Pancreas (tissue), 10 donors: ENCODE measurements around the gene POLR2L. TPM values are rescaled to one million over a fixed set of nuclear protein-coding genes. Genes with fewer than 3 reads are reported as not detected.

Experiments used
- ATAC-seq, 4 donors: fragments of 200-7000 bp; cut with Tn5 transposase; one replicate each; pipeline versions ENCODE4 v1.8.0 to v1.9.1; 2020; ENCODE audit warnings: mild to moderate bottlenecking in 4 of 4, moderate library complexity in 4 of 4
- DNase-seq, 6 donors: peaks; one replicate each; pipeline ENCODE4 v3.0.0-alpha.2; 2020
- FAIRE-seq: peaks from 2 replicates; lab custom pipeline; 2012; peaks lifted over from hg19 to GRCh38; lab: Jason Lieb, UNC
- H3K27ac ChIP-seq, 4 donors: fragments of 200-600 bp; sonication (generic); 1 replicate in 3 of 4; 2 replicates in 1 of 4; pipeline versions ENCODE4 v1.5.0 to v1.8.0; 2020
- H3K27me3 ChIP-seq, 4 donors: fragments of 200-600 bp; one replicate each; pipeline ENCODE4 v1.8.0; 2021
- H3K36me3 ChIP-seq, 3 donors: fragments of 200-600 bp; sonication (generic) in 1 of 3; one replicate each; pipeline versions ENCODE4 v1.5.0 to v1.8.0; 2020 to 2021
- H3K4me1 ChIP-seq, 3 donors: fragments of 200-600 bp; one replicate each; pipeline ENCODE4 v1.8.0; 2021
- H3K4me3 ChIP-seq, 4 donors: fragments of 200-600 bp; sonication (generic) in 2 of 4; one replicate each; pipeline versions ENCODE4 v1.5.0 to v1.8.0; 2020 to 2021
- H3K9me3 ChIP-seq, 4 donors: fragments of 200-600 bp; one replicate each; pipeline ENCODE4 v1.8.0; 2021
- WGBS, 2 donors: extraction: QIAGEN DNeasy Blood & Tissue Kit; methylation state at CpG; one replicate each; pipeline ENCODE4 v1.1.7; 2013; 5-methylcytosine and 5-hydroxymethylcytosine counted together
- intact Hi-C, 3 donors: fragments of 100-400 bp; cut with DNase I; formaldehyde crosslinking; loops; one replicate each; pipeline versions ENCODE4 v1.11.1 to v1.14.2; 2022
- polyA plus RNA-seq, 2 donors: library from polyadenylated mRNA; stranded (reverse); fragments of 200-250 nt; gene quantifications; one replicate each; pipeline ENCODE4 v1.2.3, GENCODE V29; 2013
- total RNA-seq, 6 donors: library from RNA; stranded (reverse); fragmentation: NEBNext Ultra II Directional in 4 of 6; extraction: Animal tissue kit (Norgen Biotek cat#: 25700) in 4 of 6; gene quantifications; one replicate each; pipeline versions ENCODE4 v1.2.1 to v1.2.4, GENCODE V29; 2021 to 2023
- TF ChIP-seq, protein P1 (sequence below), 4 donors: fragments of 200-600 bp; sonication (generic) in 3 of 4; IDR thresholded peaks; one replicate each; pipeline versions ENCODE4 v1.5.0 to v1.8.0; 2021; ENCODE audit warnings: antibody characterized with exemption in 4 of 4
- donor health status: healthy with polysubstance abuse.
- donor health status: DM: no; HTN: no; CAD: no; lungs with moderate emphysema.
- donor health status: DM: no; HTN: no; CAD: no.
- donor health status: control.
- donor health status: control.
- donor health status: Bipolar disorder and iron deficiency.
- donor health status: DM: yes; HTN: yes; CAD: no.
- donor health status: DM: no; HTN: no; CAD: no.
- donor health status: DM: no; HTN: no; CAD: no.
- donor health status: DM: yes; HTN: yes; CAD: no.

Gene POLR2L
- total and polyA plus RNA-seq, 8 donors, result 62.9 to 110 (median 68.9) TPM

DNA sequence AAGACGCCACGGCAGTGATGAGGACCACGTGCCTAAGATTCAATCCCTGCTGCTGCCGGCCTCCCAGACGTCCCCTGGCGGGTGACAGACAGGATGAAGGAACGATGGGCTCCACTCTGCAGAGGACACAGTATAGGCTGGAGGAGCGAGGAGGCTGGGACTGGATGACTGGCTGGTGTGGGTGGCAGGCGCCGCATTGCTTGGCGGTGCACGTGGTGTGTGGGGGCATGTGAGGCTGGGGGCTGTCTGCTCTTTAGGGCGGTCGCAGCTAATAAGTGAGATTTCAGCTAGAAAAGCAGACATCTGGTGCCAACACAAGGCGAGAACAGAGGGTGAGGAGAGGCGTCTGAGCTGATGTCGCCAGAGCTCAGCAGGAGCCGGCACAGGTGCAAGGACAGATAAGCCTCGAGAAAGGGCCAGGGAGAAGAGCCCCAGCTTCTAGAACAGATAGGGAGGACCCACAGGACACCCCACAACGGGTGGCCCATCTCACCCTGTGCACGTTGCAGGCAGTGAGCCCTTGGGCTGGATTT is 33.5 kb upstream of the POLR2L start:
- Histone ChIP-seq H3K36me3 (no peaks in the 10 kb centered on the region), H3K9me3 (no peaks in the 10 kb centered on the region), H3K27ac (no peak overlapping the region), H3K27me3 (no peaks in the 10 kb centered on the region), H3K4me1 (peaks cover 0 to 4% (median 0%) of the 10 kb centered on the region in 3 donors), H3K4me3 (no peak overlapping the region)
- intact Hi-C loops, result no loop called here
- ATAC-seq (peak; percentile 25 to 37 (median 34)), FAIRE-seq (no peak), DNase-seq (no peak)
- TF ChIP-seq, protein P1, sequence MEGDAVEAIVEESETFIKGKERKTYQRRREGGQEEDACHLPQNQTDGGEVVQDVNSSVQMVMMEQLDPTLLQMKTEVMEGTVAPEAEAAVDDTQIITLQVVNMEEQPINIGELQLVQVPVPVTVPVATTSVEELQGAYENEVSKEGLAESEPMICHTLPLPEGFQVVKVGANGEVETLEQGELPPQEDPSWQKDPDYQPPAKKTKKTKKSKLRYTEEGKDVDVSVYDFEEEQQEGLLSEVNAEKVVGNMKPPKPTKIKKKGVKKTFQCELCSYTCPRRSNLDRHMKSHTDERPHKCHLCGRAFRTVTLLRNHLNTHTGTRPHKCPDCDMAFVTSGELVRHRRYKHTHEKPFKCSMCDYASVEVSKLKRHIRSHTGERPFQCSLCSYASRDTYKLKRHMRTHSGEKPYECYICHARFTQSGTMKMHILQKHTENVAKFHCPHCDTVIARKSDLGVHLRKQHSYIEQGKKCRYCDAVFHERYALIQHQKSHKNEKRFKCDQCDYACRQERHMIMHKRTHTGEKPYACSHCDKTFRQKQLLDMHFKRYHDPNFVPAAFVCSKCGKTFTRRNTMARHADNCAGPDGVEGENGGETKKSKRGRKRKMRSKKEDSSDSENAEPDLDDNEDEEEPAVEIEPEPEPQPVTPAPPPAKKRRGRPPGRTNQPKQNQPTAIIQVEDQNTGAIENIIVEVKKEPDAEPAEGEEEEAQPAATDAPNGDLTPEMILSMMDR (IDR thresholded peaks at IDR 0.05), result no peak
- 65 to 70% methylated on average over 21 of the region's 21 CpGs for WGBS, 2 donors

DNA sequence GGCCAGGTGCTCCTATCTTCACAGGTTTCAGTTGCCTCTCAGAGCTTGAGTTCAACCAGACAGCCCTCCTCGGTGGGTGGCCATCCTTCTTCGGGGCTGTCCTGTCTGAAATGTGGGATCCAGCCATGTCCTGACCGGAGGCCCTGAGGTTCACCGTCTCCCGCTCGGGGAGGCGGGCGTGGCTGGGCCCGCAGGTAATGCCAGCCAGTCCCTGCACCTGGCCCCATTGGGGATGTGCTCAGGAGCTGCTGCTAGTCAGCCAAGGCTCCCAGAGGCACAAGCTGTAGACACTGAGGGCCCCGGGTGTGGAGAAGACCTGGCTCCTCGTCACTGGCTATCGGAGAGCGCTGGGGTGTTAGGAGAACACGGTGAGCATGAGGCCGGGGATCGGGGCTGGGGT is 32.9 kb upstream of the POLR2L start:
- no peak for ATAC-seq
- H3K4me3 ChIP-seq, result no peak overlapping the region
- no peaks in the 10 kb centered on the region for H3K36me3 ChIP-seq
- TF ChIP-seq, protein P1 (IDR thresholded peaks at IDR 0.05), result no peak
- no peak for DNase-seq
- no peaks in the 10 kb centered on the region for H3K27me3 ChIP-seq
- peaks cover 0 to 4% (median 0%) of the 10 kb centered on the region in 3 donors for H3K4me1 ChIP-seq
- intact Hi-C loops, result no loop called here
- 91 to 93% methylated on average over 16 of the region's 16 CpGs for WGBS, 2 donors
- no peak overlapping the region for H3K27ac ChIP-seq
- no peaks in the 10 kb centered on the region for H3K9me3 ChIP-seq
- FAIRE-seq, result no peak

DNA sequence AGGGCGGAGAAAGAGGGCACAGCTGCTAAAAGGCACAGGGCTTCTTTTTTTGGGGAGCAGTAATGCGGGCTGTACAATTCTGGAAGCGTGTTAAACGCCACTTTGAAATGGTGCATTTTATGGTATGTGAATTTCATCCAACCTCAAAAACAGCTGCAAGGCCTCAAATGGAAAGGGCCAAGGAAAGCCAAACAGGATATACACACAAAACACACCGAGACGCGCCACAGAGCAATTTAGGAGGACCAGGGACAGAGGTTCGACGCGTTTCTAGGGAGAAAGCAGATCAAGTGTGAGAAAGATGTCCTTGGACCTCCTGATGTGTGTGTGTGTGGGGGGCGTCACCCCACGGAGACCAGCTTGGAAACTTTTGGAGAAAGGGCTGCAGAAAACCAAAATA is 31.4 kb upstream of the POLR2L start:
- peaks cover 0 to 4% (median 0%) of the 10 kb centered on the region in 3 donors for H3K4me1 ChIP-seq
- ATAC-seq, result no peak
- TF ChIP-seq, protein P1 (IDR thresholded peaks at IDR 0.05), result no peak
- no peaks in the 10 kb centered on the region for H3K27me3 ChIP-seq
- H3K36me3 ChIP-seq, result no peaks in the 10 kb centered on the region
- intact Hi-C loops, result no loop called here
- no peak overlapping the region for H3K27ac ChIP-seq
- 78 to 79% methylated on average over 12 of the region's 12 CpGs for WGBS, 2 donors
- H3K4me3 ChIP-seq, result no peak overlapping the region
- FAIRE-seq, result no peak
- no peak for DNase-seq
- no peaks in the 10 kb centered on the region for H3K9me3 ChIP-seq

- TF ChIP-seq, protein P1 (IDR thresholded peaks at IDR 0.05), result no peak
- FAIRE-seq, result no peak
- H3K9me3 ChIP-seq, result no peaks in the 10 kb centered on the region
- peaks cover 0 to 4% (median 0%) of the 10 kb centered on the region in 3 donors for H3K4me1 ChIP-seq
- intact Hi-C loops, result no loop called here
- 91% methylated on average over 9 of the region's 9 CpGs for WGBS, 2 donors
- no peak overlapping the region for H3K4me3 ChIP-seq
- H3K36me3 ChIP-seq, result no peaks in the 10 kb centered on the region
- no peak for ATAC-seq
- DNase-seq, result no peak
- no peak overlapping the region for H3K27ac ChIP-seq
- no peaks in the 10 kb centered on the region for H3K27me3 ChIP-seq
Measured at GRCh38 chr11:872799-873198, 30.5 kb upstream of the POLR2L start.

- no peak for DNase-seq
- H3K4me3 ChIP-seq, result no peak overlapping the region
- no peak overlapping the region for H3K27ac ChIP-seq
- TF ChIP-seq, protein P1 (IDR thresholded peaks at IDR 0.05), result no peak
- H3K4me1 ChIP-seq, result no peaks in the 10 kb centered on the region
- FAIRE-seq, result no peak
- H3K27me3 ChIP-seq, result no peaks in the 10 kb centered on the region
- intact Hi-C loops, result no loop called here
- H3K36me3 ChIP-seq, result peaks cover 0 to 5% (median 0%) of the 10 kb centered on the region in 3 donors
- ATAC-seq, result no peak
- no peaks in the 10 kb centered on the region for H3K9me3 ChIP-seq
- 79 to 80% methylated on average over 9 of the region's 9 CpGs for WGBS, 2 donors
Measured at GRCh38 chr11:871472-871871, 29.1 kb upstream of the POLR2L start.
